CD4-positive, alpha-beta T cell treated with Interleukin-2 at 100 ng/mL for 4 hours (primary cell): Measurements from ENCODE around the gene ACBD3.
A peak's percentile ranks its signal among the peaks of the same experiment; 100 is the strongest.

Experiments
- DNase-seq: peaks from one replicate; pipeline ENCODE4 v3.0.0-alpha.2; 2020; ENCODE audit warnings: low spot score

The ACBD3 gene

DNA sequence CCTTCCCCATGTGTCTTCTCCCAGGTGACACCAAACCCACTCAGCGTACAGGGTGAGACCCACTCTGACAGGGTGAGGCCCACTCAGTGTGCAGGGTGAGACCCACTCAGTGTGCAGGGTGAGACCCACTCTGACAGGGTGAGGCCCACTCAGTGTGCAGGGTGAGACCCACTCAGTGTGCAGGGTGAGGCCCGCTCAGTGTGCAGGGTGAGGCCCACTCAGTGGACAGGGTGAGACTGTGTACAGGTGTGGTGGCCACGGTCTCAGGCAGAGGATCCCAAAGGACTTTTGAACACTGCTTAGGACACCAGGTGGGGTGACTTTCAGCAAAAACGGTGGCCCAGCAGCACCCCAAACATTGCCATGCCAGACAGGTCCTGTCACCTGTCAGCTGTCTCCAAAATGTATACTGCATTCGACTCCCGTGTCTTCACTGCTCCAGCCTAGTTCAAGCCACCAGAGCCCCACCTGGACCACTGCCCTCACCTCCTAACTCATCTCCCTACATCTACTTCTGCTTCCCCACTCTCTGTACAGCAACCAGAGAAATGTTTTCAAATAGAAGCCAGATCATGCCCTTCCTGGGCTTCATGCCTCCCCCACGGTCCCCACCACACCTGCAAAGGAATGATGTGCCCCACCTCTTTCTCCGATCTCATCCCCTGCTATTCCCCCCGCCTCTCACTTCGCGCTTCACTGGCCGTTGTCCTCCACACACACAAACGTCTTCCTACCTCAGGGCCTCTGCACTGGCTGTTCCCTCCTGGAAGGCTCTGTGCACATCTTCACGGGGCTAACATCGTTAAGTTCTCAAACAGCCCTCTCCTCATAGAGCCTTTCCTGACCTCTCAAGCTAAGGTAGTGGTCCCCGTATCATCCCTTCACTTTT, 52.1 kb downstream of the ACBD3 start:
- no peak for DNase-seq

DNA sequence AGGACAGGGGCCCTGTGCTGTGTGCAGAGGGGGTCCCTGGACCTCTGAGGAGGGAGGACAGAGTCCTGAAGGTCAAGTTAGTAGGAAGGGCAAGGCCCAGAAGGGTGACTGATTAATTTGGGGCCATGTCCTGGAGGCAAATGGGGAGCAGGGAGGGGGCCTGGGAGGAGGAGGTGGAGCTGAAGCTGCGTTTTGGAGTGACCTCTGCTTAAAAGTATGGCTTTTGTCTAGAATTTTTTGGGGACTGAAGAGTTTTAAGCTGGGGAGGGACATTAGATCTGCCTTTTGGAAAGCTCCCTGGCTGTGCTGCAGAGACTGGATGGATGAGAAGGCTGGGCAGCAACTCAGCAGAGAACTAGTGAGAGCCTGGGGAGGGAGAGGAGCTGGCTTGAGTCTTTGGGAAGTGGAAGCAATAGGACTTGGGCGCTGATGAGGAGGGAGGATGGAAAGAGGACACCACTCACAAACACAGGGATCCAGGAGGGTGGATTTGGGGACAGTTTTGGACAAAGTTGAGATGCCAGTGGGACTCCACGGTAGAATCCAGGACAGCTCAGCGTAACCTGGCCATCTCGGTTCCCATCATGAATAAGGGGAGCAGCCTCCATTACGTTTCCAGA, 52.9 kb downstream of the ACBD3 start:
- no peak for DNase-seq

DNA sequence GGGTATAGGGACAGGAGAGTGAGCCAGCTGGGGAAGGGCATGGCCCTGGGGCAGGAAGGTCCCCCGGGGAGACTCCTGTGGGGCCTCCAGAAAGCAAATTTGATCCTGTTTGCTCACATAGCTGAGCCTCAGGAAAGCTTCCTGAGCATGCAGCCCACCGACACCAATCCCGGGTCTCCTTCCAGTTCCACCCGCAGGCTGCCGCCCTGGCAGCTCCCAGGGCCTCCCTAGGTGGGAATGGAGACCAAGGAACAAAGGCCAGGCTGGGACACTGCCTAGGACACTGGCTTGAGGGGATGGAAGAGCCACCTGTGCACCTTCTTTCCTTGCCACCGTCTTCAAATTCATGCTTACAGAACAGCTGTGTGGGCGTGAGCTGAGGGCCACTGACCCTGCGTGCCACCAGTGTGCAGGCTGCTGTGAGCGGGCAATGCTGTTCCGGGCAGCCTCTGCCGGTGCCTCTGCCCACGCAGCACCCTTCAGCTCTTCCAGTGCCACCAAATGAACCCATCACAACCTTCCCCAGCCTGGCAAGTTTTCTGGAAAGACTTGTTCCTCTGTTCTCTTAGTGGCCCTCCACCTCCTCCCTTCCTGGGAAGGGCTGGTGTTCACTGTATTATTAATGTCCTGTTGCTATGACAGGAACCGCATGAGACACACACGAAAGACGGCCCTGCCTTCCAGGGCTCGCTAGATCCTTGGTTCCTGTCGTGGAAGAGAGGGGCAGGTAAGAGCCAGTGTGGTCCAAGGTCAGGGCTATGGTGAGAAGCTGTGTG, 53.6 kb downstream of the ACBD3 start:
- no peak for DNase-seq

DNA sequence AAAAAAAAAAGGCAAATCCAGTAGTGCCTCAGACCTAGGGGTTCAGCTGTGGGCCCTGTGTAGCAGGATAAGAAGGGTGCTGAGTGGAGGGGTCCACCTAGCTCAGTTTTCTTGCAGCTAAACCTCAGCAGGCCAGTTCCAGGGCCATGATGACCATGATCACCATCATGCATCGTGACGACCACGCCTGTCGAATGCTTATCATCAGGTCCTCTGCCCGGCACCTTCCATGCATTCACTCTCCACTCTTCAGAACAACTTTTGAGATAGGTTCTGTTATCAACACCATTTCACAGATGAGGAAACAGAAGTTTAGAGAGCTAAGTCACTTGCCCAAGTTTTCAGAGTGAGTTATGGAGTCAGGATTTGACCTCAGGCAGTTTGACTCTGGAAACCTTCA, 54.9 kb downstream of the ACBD3 start:
- no peak for DNase-seq

DNA sequence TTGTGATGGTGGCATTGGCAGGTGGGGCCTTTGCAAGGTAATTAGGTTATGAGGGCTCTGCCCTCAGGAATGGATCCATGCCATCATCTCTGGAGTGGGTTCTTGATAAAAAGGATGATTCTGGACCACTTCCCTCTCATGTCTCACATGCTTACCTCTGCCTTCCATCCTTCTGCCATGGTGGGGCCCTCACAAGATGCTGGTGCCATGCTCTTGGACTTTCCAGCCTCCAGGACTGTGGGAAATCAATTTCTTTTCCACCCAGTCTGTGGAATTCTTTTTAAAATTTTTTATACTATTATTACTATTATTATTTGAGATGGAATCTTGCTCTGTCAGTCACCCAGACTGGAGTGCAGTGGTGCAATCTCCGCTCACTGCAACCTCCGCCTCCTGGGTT, 57.3 kb downstream of the ACBD3 start:
- no peak for DNase-seq

DNA sequence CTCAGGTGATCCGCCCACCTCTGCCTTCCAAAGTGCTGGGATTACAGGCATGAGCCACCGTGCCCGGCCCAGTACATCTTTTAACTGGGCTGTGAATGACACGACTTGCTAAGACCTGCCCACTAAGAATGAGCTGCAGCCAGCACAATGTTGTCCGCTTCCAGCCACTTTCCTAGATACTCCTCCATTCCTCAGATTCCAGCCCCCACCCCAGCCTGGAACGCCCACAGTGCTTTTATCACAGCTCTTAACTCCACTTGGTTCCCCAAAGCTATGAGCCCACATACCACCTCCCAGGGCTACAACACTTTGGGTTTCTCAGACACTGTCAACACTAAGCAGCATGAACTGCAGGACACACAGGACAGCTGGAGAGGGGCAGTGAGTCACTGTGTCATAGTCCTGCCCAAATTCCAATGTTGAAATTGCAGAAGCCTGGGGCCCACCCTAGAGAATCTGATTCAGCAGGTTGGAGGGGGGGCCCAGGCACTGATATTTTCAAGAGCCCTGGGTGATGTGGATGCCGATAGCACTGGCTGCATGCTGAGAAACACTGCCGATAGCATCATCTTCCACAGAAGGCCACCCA, 58.0 kb downstream of the ACBD3 start:
- no peak for DNase-seq

DNA sequence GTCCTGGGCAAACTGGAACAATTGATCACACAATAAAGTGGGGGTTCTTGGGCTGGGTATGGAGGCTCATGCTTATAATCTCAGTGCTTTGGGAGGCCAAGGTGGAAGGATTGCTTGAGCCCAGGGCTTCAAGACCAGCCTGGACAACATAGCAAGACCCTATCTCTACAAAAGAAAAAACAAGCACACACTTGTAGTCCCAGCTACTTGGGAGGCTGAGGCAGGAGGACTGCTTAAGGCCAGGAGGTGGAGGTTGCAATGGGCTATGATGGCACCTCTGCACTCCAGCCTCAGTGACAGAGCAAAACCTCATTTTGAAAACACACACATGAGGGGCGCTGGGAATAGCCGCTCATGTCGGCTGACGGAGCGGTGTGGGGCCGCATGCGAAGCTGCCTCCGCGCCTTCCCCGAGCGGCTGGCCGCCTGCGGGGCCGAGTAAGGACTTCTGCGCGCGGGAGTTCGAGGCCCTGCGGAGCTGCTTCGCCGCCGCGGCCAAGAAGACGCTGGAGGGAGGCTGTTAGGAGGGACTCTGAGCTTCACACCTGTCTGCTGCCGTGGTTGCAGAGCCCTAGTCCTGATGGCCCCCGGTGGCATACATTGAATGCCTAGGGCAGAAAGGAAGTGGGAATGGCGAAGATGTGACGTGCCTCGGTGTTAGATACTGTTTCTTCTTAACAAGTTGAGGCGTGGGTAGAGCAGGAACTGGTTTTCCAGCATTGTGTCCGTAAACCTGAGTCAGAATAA, 59.5 kb downstream of the ACBD3 start:
- DNase-seq, result no peak

DNA sequence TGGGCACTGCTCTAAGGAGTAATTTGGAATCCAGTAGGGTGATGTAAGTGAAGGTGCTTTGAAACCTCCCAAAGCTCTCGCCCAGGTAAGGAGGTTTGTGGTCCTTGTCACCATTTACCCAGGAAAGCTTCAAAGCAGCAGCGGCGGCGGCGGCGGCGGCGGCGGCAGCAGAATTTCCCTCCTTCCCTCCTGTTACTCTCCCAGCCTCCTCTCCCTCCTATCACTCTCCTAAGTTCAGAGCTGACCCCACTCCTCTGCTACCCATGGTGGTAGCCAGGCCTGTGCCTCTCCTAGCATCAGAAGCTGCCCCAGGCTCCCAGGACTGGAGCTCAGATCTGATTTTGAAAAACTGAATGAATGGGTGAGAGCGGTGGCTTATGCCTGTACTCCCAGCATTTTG, 60.7 kb downstream of the ACBD3 start:
- DNase-seq, result no peak

DNA sequence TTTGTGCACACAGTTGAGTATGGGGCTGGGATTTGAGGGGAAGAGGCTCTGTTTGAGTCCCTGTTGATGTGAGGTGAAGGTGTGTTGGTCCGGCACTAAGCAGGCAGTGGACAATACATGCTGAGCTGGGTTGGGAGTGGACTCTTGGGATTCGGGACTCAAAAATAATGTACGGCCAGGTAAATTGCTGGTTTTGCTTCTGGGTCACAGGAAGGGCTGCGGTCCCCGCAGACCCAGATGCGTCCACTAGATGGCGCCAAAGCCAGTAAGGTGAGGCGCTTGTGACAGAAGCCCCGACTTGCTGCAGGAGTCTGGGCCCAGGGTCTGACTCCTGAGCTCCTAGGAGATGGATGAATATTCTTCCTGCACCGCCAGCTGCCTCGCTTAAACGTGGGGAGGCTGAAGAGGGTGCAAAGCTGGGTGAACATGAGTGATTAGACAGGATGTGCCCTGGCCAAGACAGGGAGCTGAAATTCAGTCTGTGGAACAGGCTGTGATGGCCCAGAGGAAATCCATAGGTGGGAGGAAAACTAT, 61.4 kb downstream of the ACBD3 start:
- DNase-seq, result peak; percentile 91

DNA sequence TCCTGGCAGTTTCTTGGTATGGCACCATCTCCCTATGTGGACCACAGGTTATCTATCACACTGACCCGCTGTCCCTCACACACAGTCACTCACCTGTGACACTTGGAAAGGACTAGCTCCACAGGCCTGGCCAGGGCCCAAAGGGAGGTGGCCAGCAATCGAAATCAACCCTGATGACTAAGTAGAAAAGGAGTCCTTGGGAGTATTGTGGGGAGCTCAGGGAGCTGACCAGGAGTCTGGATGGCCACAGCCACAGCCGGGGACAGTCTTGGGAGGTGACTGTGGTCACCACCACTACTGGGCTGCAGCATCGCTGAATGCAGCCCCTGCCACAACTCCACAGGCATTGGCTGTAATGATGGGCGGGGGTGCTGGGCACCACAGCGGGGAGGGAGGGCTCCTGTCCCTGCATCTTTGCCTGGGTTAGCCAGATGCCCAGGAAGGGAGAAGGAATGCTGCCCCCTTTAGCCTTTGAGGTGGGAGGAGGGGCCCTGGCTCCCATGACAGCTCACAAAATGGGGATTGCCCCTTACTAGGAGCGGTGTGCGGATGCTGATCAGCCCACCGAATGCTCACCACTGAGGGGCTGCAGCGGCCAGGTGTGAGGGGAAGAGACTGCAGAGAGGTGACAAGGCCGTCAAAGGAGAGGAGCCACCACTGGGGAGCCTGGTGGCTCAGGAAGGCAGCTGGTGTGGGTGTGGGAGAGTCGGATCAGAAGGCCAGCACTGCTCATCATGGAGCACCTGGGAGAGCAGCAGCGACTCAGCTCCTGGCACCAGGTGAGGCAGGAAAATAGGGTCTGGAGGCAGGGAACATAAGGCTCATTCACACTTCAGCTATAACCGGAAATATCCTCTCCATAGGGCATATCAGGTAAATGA, 62.7 kb downstream of the ACBD3 start:
- no peak for DNase-seq

DNA sequence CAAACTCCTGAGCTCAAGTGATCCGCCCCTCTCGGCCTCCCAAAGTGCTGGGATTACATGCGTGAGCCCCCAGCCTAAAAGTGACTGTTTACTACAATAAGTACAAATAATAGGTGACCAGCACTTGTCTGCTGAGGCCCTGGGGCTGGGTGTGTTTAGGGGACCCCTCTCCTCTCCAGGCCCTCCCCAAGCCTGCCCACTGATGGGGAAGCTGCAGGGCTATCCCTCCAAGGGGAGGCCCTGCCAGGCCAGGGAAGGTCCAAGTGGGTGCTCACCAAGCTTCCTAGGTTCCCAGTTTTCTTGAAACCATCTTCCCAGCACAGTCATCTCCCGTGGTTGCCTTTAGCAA, 63.4 kb downstream of the ACBD3 start:
- DNase-seq, result no peak

DNA sequence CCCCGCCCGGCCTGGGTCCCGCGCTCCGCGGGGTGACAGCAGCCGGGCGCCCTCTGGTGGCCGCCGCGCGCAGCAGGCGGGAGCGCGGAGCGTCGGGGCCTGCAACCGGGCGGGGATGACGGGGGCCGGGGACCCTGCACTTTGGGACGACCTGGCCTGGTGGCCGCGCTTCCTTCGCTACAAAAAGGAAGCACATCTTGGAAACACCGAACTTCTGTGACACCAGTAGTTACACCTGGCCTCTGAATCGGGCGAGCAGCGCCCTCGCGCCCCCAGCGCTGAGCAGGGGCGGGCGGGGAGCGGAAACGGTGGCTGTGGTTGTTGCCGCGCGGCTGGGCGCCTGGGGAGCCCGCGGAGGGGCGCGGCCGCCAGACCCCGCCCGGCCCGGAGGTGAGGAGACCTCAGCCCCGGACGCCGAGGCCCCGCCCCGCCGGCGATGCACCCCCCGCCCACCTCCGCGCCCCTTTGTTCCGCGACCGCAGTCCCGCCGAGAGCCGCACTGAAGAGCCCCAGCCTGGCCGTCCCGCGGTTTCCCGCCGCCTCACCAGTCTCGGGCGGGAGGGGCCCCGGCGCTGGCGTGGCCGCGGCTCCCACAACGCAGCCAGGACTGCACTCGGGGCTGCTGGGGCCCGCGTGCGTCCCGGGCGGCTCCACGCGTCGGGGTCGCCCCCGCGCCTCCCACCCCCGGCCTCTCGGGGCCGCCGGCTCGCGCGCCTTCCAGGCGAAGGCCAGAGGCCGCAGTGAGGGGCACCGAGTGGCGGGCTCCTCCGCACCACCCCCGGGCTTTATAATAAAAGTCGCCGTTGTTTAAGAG, 64.7 kb downstream of the ACBD3 start:
- peak; percentile 75 for DNase-seq

DNA sequence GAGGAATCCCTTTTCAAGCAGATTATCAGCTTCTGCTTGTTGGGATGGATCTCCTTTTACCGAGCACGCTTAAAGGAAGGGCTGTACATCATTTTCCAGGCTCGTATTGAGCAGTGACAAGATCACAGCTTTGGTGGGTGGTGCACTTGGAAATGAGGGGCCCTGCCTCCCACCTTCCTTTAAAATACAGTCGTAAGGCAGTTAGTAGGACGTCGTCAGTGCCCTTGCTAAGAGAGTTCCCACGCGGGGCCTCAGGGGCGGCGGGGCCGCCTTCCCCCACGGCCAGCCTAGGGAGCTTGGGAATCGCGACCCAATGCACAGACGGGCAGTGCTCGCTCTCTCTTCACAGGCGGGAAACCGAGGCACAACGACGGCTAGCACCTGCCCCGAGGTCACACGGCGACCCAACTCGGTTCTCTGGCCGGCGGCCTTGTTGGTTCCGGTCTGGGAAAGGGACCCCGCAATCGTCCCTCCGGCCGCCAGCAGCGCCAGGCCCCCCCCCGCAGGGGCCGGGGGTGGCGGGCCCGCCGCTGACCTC, 65.4 kb downstream of the ACBD3 start:
- DNase-seq, result no peak

DNA sequence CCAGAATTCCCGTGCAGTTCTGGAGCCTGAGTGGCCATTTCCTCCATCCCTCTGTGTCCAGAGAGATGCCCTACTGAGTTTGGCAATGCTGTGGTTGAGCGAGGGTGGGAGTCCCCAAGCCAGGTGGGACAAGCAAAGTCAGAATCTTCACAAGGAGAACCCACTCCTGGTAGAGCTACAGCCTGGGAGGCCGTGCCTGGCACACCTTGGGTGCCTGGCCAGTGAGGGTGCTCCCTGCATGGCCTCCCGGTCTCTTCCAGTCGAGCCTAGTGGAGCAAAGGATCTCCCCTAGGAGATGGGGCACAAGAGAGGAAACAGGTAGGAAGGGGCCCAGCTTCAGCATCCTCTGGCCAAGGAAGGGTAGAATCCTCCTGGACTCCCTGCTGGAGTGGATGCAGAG, 66.1 kb downstream of the ACBD3 start:
- no peak for DNase-seq

DNA sequence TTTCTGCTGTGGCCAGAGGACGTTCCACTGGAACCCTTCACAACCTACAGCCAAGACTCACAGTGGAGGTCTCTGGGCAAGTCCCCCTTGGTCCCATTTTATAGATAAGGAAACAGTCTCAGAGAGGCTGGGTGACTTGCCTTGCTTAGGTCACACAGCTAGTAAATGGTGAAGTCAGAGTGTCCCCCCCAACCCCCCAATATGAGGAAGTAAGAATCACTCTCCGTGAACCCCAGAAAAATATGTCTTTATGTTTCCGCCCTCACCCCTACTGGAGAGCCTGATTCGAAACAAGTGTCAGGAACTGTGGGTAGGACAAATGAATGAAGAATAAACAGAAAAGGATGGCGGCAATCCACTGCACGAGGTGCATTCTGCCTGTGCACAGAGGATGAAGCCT, 67.4 kb downstream of the ACBD3 start:
- no peak for DNase-seq

DNA sequence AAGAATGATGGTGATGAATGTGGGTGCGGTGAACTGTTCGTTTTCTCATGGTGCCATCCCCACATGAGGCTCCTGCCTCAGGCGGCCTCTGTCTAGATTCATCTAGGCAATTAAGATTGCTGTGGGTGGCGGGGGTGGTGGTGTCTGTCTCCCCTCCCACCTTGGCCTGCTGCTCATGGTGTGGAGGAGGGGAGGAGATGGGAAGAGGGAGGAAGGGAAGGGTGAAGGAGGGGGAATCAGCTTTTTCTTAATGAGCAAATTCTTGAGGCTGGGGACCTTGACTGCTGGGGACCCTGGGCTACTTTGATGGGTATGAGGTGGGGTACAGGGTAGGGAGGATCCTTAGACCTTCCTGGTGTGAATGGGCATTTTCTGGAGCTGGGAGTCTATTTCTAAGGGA, 68.2 kb downstream of the ACBD3 start:
- no peak for DNase-seq

DNA sequence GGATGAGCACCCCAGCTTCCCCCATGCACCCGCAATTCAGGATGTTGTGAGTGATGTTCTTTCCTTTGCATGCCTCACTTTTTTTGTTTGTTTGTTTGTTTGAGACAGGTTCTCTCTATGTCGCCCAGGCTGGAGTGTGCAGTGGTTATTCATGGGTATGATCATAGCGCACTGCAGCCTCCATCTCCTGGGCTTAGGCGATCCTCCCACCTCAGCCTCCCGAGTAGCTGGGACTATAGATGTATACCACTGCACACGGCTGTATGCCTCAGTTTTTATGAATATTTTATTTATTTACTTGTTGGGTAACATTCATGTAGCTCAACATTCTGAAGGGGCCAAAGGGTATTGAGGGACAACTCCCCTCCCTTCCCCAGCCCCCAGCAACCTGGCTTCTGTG, 69.2 kb downstream of the ACBD3 start:
- DNase-seq, result no peak

DNA sequence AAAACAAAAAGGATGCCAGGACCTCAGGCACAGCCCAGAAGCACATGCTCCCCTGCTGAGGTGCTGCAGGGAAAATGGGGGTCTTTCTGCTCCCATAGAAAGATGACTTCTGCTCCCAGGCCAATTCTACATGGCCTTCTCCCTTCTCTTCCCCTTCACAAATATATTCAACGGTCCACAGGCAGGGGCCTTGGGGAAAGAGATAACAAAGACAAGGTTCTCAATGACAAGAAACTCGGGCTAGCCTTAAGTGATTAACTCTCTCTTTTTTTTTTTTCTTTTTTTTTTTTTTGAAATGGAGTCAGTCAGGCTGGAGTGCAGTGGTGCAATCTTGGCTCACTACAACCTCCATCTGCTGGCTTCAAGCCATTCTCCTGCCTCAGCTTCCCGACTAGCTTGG, 69.9 kb downstream of the ACBD3 start:
- no peak for DNase-seq

DNA sequence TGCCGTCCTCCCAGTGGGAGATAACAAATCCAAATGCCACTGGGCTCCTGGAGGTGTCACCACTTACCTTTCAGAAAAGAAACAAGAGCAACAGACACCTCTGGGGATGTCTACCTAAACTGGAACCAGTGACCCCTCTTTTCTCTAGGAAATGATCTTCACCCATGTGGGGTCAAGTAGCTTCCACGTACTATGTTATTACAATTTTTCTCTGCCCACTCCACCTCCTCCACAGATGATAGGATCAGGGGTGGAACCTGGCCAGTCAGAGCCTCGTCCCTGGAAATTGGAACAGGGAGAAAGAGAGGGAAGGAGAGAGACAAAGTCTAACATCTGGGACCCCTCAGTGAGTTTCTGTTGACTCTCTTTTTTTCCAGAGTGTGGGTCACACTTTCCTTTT, 73.9 kb downstream of the ACBD3 start:
- DNase-seq, result no peak

DNA sequence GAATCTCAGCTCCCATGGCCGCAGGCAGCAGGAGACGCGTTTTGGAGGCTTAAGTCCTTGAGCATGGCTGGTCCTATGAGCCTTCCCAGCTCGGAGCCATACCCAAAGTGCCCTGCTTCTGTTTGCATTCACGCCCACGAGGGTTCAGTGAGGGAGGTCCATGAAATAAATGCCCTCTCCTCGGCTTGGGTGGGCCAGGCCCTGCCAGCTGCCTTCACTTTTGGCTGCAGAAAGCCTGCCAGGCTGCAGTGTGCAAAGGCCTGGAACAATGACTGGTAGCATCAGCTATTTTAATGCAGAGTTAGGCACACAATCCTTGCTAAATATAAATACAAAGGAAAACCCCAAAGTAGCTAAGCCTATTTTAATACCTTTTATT, 74.7 kb downstream of the ACBD3 start:
- DNase-seq, result no peak
